Upper lobe of left lung (tissue), 6 donors: ENCODE data around the gene SLC35B2. TPM values are rescaled to one million over a fixed set of nuclear protein-coding genes. Genes with fewer than 3 reads are reported as not detected.

Experiments
- ATAC-seq, 2 donors: fragments of 200-7000 bp; cut with Tn5 transposase; one replicate each; pipeline ENCODE4 v1.9.1; 2022; ENCODE audit warnings: mild to moderate bottlenecking in 2 of 2, moderate library complexity in 2 of 2; ENCODE audit not compliant: low FRiP score in 2 of 2
- DNase-seq, 2 donors: peaks; one replicate each; pipeline ENCODE4 v3.0.0-alpha.2; 2019 to 2020
- H3K27ac ChIP-seq, 4 donors: fragments of 200-600 bp; sonication (generic); one replicate each; pipeline ENCODE4 v1.5.1; 2016 to 2019
- H3K27me3 ChIP-seq, 4 donors: fragments of 200-600 bp; sonication (generic); one replicate each; pipeline ENCODE4 v1.5.1; 2017 to 2019
- H3K36me3 ChIP-seq, 4 donors: fragments of 200-600 bp; sonication (generic); one replicate each; pipeline ENCODE4 v1.5.1; 2016 to 2019
- H3K4me1 ChIP-seq, 4 donors: fragments of 200-600 bp; sonication (generic); one replicate each; pipeline ENCODE4 v1.5.1; 2018 to 2019
- H3K4me3 ChIP-seq, 4 donors: fragments of 200-600 bp; sonication (generic); one replicate each; pipeline ENCODE4 v1.5.1; 2017 to 2019; ENCODE audit warnings: mild to moderate bottlenecking in 2 of 4, moderate library complexity in 1 of 4
- H3K9me3 ChIP-seq, 4 donors: fragments of 200-600 bp; sonication (generic); one replicate each; pipeline ENCODE4 v1.5.1; 2018 to 2019
- CTCF ChIP-seq, 6 experiments: fragments of 450-650 bp in 4 of 6; fragments of 200-600 bp in 2 of 6; sonication (generic) in 2 of 6; IDR thresholded peaks; one replicate each; pipeline ENCODE4 v1.5.1; 2016 to 2019; ENCODE audit warnings: antibody characterized with exemption in 6 of 6
- EP300 ChIP-seq, 4 donors: sonication (generic); formaldehyde crosslinking; IDR thresholded peaks; one replicate each; pipeline ENCODE4 v1.5.1; 2017; ENCODE audit warnings: antibody characterized with exemption in 4 of 4, control low read depth in 2 of 4
- POLR2A ChIP-seq, 4 donors: fragments of 450-650 bp; IDR thresholded peaks; one replicate each; pipeline ENCODE4 v1.5.1; 2016 to 2017; ENCODE audit warnings: antibody characterized with exemption in 4 of 4, mild to moderate bottlenecking in 2 of 4
- POLR2AphosphoS5 ChIP-seq, 2 donors: sonication (generic); formaldehyde crosslinking; IDR thresholded peaks; one replicate each; pipeline ENCODE4 v1.5.1; 2017; ENCODE audit warnings: antibody characterized with exemption in 2 of 2
- WGBS, 2 donors: methylation state at CpG; one replicate each; pipeline ENCODE4 v1.1.5; 2017 to 2018; 5-methylcytosine and 5-hydroxymethylcytosine counted together
- total RNA-seq, 6 donors: library from RNA; depleted of rRNA in 4 of 6; stranded (reverse); fragments of >200 nt in 4 of 6; gene quantifications; one replicate each; pipeline versions ENCODE4 v1.1.0 to v1.2.1, GENCODE V29; 2016 to 2021
- donor health status: DM: no; HTN: no; CAD: no; lungs with moderate emphysema.
- donor health status: DM: no; HTN: yes; CAD: no; lungs with severe emphysema.

The SLC35B2 gene
- total RNA-seq, 6 donors from 2014 or later = 14.6 to 44.8 (median 29.8) TPM

- Histone ChIP-seq H3K9me3 (no peaks in the 10 kb centered on the region), H3K27ac (no peak overlapping the region), H3K36me3 (no peaks in the 10 kb centered on the region), H3K4me1 (peaks cover 9 to 15% (median 11%) of the 10 kb centered on the region in 4 donors), H3K4me3 (peak overlapping the region in 3 of 4 donors; percentile 16 to 45 (median 36)), H3K27me3 (peaks cover 0 to 37% (median 19%) of the 10 kb centered on the region in 4 donors)
- ATAC-seq (peak in 1 of 2 donors; percentile 45), DNase-seq (peak in 1 of 2 donors; percentile 91)
- 22 to 51% methylated on average over 10 to 19 of the region's 109 CpGs for WGBS, 2 donors
- TF ChIP-seq POLR2AphosphoS5 (IDR thresholded peaks at IDR 0.05) (no peak), EP300 (IDR thresholded peaks at IDR 0.05) (no peak), POLR2A (IDR thresholded peaks at IDR 0.05) (no peak)
These were observed 18.7 kb upstream of the SLC35B2 start for GRCh38 chr6:44275749-44276648.

- Histone ChIP-seq H3K9me3 (no peaks in the 10 kb centered on the region), H3K4me1 (peaks cover 12 to 22% (median 17%) of the 10 kb centered on the region in 4 donors), H3K27ac (no peak overlapping the region), H3K27me3 (peaks cover 0 to 44% (median 24%) of the 10 kb centered on the region in 4 donors), H3K36me3 (no peaks in the 10 kb centered on the region), H3K4me3 (peak overlapping the region in 3 of 4 donors; percentile 16 to 45 (median 36))
- no peak for TF ChIP-seq POLR2AphosphoS5 (IDR thresholded peaks at IDR 0.05)
- no peak for TF ChIP-seq POLR2A (IDR thresholded peaks at IDR 0.05)
- TF ChIP-seq CTCF (IDR thresholded peaks at IDR 0.05) = no peak
- no peak for TF ChIP-seq EP300 (IDR thresholded peaks at IDR 0.05)
- ATAC-seq (no peak), DNase-seq (peak in 1 of 2 donors; percentile 86)
- 87% methylated on average over 53 to 59 of the region's 59 CpGs for WGBS, 2 donors
These were observed 18.0 kb upstream of the SLC35B2 start for GRCh38 chr6:44275271-44275748.

GRCh38 chr6:44273617-44274016, 16.3 kb upstream of the SLC35B2 start:
- H3K27ac ChIP-seq = no peak overlapping the region
- H3K4me1 ChIP-seq = peaks cover 15 to 25% (median 21%) of the 10 kb centered on the region in 4 donors
- H3K9me3 ChIP-seq = no peaks in the 10 kb centered on the region
- no peak overlapping the region for H3K4me3 ChIP-seq
- peaks cover 0 to 49% (median 27%) of the 10 kb centered on the region in 4 donors for H3K27me3 ChIP-seq
- H3K36me3 ChIP-seq = no peaks in the 10 kb centered on the region
- 60 to 81% methylated on average over 1 of the region's 1 CpG for WGBS, 2 donors
- no peak for ATAC-seq
- DNase-seq = no peak
- TF ChIP-seq EP300 (IDR thresholded peaks at IDR 0.05) = no peak
- TF ChIP-seq CTCF (IDR thresholded peaks at IDR 0.05) = no peak
- TF ChIP-seq POLR2A (IDR thresholded peaks at IDR 0.05) = no peak
- TF ChIP-seq POLR2AphosphoS5 (IDR thresholded peaks at IDR 0.05) = no peak

- H3K9me3 ChIP-seq = no peaks in the 10 kb centered on the region
- no peak overlapping the region for H3K27ac ChIP-seq
- TF ChIP-seq POLR2A (IDR thresholded peaks at IDR 0.05) (no peak), CTCF (IDR thresholded peaks at IDR 0.05) (no peak), EP300 (IDR thresholded peaks at IDR 0.05) (no peak), POLR2AphosphoS5 (IDR thresholded peaks at IDR 0.05) (no peak)
- no peak for ATAC-seq
- H3K4me1 ChIP-seq = peaks cover 15 to 25% (median 21%) of the 10 kb centered on the region in 4 donors
- WGBS, 2 donors = 85 to 86% methylated on average over 2 to 23 of the region's 23 CpGs
- H3K36me3 ChIP-seq = no peaks in the 10 kb centered on the region
- DNase-seq = peak in 1 of 2 donors; percentile 47
- H3K4me3 ChIP-seq = no peak overlapping the region
- peaks cover 0 to 49% (median 27%) of the 10 kb centered on the region in 4 donors for H3K27me3 ChIP-seq
These were observed 15.8 kb upstream of the SLC35B2 start for GRCh38 chr6:44272999-44273566.

GRCh38 chr6:44272529-44272928, 15.2 kb upstream of the SLC35B2 start:
- TF ChIP-seq CTCF (IDR thresholded peaks at IDR 0.05) (no peak), EP300 (IDR thresholded peaks at IDR 0.05) (no peak), POLR2A (IDR thresholded peaks at IDR 0.05) (no peak), POLR2AphosphoS5 (IDR thresholded peaks at IDR 0.05) (no peak)
- H3K9me3 ChIP-seq = no peaks in the 10 kb centered on the region
- ATAC-seq (no peak), DNase-seq (no peak)
- no peaks in the 10 kb centered on the region for H3K36me3 ChIP-seq
- no peak overlapping the region for H3K27ac ChIP-seq
- H3K27me3 ChIP-seq = peaks cover 0 to 49% (median 25%) of the 10 kb centered on the region in 4 donors
- WGBS, 2 donors = 85 to 86% methylated on average over 3 of the region's 3 CpGs
- H3K4me1 ChIP-seq = peaks cover 15 to 25% (median 21%) of the 10 kb centered on the region in 4 donors
- H3K4me3 ChIP-seq = no peak overlapping the region
